Loucy (cell line): ENCODE measurements around the gene HIC2.
A peak's percentile ranks its signal among the peaks of the same experiment; 100 is the strongest.
"Not testable (repeated sequence)": the region's sequence is repeated elsewhere in the genome, so short reads cannot be mapped to it uniquely, and the experiment has no call there.

Experiments
- H2AFZ ChIP-seq: fragments of 200-600 bp; sonication (generic); 2 replicates; pipeline ENCODE4 v1.6.0; 2016; ENCODE audit warnings: antibody characterized with exemption, mild to moderate bottlenecking, low read length, moderate library complexity
- H3F3A ChIP-seq: fragments of 200-600 bp; 2 replicates; pipeline ENCODE4 v1.6.0; 2016; ENCODE audit warnings: antibody characterized with exemption, low read depth, mild to moderate bottlenecking
- H3K27me3 ChIP-seq: fragments of 200-600 bp; sonication (generic); 2 replicates; pipeline ENCODE4 v1.6.1; 2014; ENCODE audit warnings: low read length, mild to moderate bottlenecking; ENCODE audit not compliant: insufficient read depth, poor library complexity, severe bottlenecking
- H3K36me3 ChIP-seq: fragments of 200-600 bp; sonication (generic); 2 replicates; pipeline ENCODE4 v1.6.1; 2016; ENCODE audit warnings: low read length; ENCODE audit not compliant: insufficient read depth
- H3K4me1 ChIP-seq: fragments of 200-600 bp; sonication (generic); 2 replicates; pipeline ENCODE4 v1.5.1; 2014; ENCODE audit warnings: low read length, mild to moderate bottlenecking; ENCODE audit not compliant: insufficient read depth, poor library complexity, severe bottlenecking
- H3K4me2 ChIP-seq: fragments of 200-600 bp; sonication (generic); 2 replicates; pipeline ENCODE4 v1.6.0; 2014; ENCODE audit warnings: antibody characterized with exemption, low read length, low read depth, mild to moderate bottlenecking; ENCODE audit not compliant: poor library complexity, severe bottlenecking
- H3K4me3 ChIP-seq: fragments of 200-600 bp; sonication (generic); 2 replicates; pipeline ENCODE4 v1.5.1; 2014; ENCODE audit warnings: low read length, mild to moderate bottlenecking, mixed read lengths; ENCODE audit not compliant: poor library complexity, severe bottlenecking
- H3K79me2 ChIP-seq: fragments of 200-600 bp; sonication (generic); 2 replicates; pipeline ENCODE4 v1.6.1; 2014; ENCODE audit warnings: low read length; ENCODE audit not compliant: insufficient read depth
- H3K9ac ChIP-seq: fragments of 200-600 bp; sonication (generic); 2 replicates; pipeline ENCODE4 v1.6.0; 2014; ENCODE audit warnings: mild to moderate bottlenecking, low read depth, low read length, moderate library complexity; ENCODE audit not compliant: poor library complexity, severe bottlenecking
- H3K9me2 ChIP-seq: fragments of 200-600 bp; sonication (generic); replicated peaks from 2 replicates; pipeline ENCODE4 v1.6.1; 2016; ENCODE audit warnings: low read depth, low read length, mixed read lengths
- H3K9me3 ChIP-seq: fragments of 200-600 bp; sonication (generic); 2 replicates; pipeline ENCODE4 v1.6.1; 2014; ENCODE audit warnings: mild to moderate bottlenecking, antibody characterized with exemption, low read length, low read depth; ENCODE audit not compliant: insufficient read depth
- H4K20me1 ChIP-seq: fragments of 200-600 bp; sonication (generic); 2 replicates; pipeline ENCODE4 v1.6.0; 2014; ENCODE audit warnings: antibody characterized with exemption, low read length, mild to moderate bottlenecking; ENCODE audit not compliant: insufficient read depth, poor library complexity, severe bottlenecking
- CTCF ChIP-seq: fragments of 200-600 bp; sonication (generic); conservative IDR thresholded peaks from 2 replicates; pipeline ENCODE4 v1.5.1; 2014; ENCODE audit warnings: mild to moderate bottlenecking, antibody characterized with exemption, low read length
- EZH2phosphoT487 ChIP-seq: fragments of 200-600 bp; IDR thresholded peaks from 2 replicates; pipeline ENCODE4 v1.6.1; 2018; ENCODE audit warnings: antibody characterized with exemption, mild to moderate bottlenecking, moderate library complexity, borderline replicate concordance

The HIC2 gene

GRCh38 chr22:21450320-21450831 is 33.2 kb downstream of the HIC2 start:
- H3K36me3 ChIP-seq: peaks cover 36% of the 10 kb centered on the region; the same call in 1 of the 2 replicates
- H2AFZ ChIP-seq: no peak overlapping the region
- no peaks in the 10 kb centered on the region for H3K27me3 ChIP-seq
- no peaks in the 10 kb centered on the region for H3K79me2 ChIP-seq
- H3K9ac ChIP-seq: no peak overlapping the region
- H3K9me3 ChIP-seq: no peaks in the 10 kb centered on the region
- H3K4me2 ChIP-seq: no peak overlapping the region
- no peaks in the 10 kb centered on the region for H3F3A ChIP-seq
- no peaks in the 10 kb centered on the region for H3K4me1 ChIP-seq
- H3K4me3 ChIP-seq: no peak overlapping the region
- H3K9me2 ChIP-seq: no peaks in the 10 kb centered on the region
- TF ChIP-seq CTCF: peak; percentile 41
- TF ChIP-seq EZH2phosphoT487: no peak
- no peaks in the 10 kb centered on the region for H4K20me1 ChIP-seq

- TF ChIP-seq EZH2phosphoT487: no peak
- TF ChIP-seq CTCF: no peak
- H3K9ac ChIP-seq: no peak overlapping the region
- no peaks in the 10 kb centered on the region for H3K27me3 ChIP-seq
- H2AFZ ChIP-seq: no peak overlapping the region
- H4K20me1 ChIP-seq: no peaks in the 10 kb centered on the region
- no peak overlapping the region for H3K4me2 ChIP-seq
- H3K36me3 ChIP-seq: peaks cover 31% of the 10 kb centered on the region; the same call in 1 of the 2 replicates
- H3K4me3 ChIP-seq: no peak overlapping the region
- H3K79me2 ChIP-seq: no peaks in the 10 kb centered on the region
- no peaks in the 10 kb centered on the region for H3K9me3 ChIP-seq
- no peaks in the 10 kb centered on the region for H3K4me1 ChIP-seq
- H3K9me2 ChIP-seq: no peaks in the 10 kb centered on the region
- H3F3A ChIP-seq: no peaks in the 10 kb centered on the region
Measured at GRCh38 chr22:21450858-21451353, 33.7 kb downstream of the HIC2 start.

- Histone ChIP-seq H3K4me3 (no peak overlapping the region), H2AFZ (no peak overlapping the region), H3K4me2 (no peak overlapping the region), H3K9me2 (no peaks in the 10 kb centered on the region), H3K27me3 (no peaks in the 10 kb centered on the region), H3K9me3 (no peaks in the 10 kb centered on the region), H3K9ac (no peak overlapping the region), H3F3A (no peaks in the 10 kb centered on the region), H3K4me1 (no peaks in the 10 kb centered on the region), H3K36me3 (peaks cover 22% of the 10 kb centered on the region; the same call in 1 of the 2 replicates), H4K20me1 (no peaks in the 10 kb centered on the region), H3K79me2 (no peaks in the 10 kb centered on the region)
- TF ChIP-seq CTCF: no peak
- no peak for TF ChIP-seq EZH2phosphoT487
Measured at GRCh38 chr22:21451545-21452520, 34.7 kb downstream of the HIC2 start.

- H3K4me2 ChIP-seq, H2AFZ ChIP-seq, H3K9me3 ChIP-seq, H3K9me2 ChIP-seq, H4K20me1 ChIP-seq, H3K4me1 ChIP-seq, H3K27me3 ChIP-seq, H3F3A ChIP-seq, H3K9ac ChIP-seq, H3K4me3 ChIP-seq, H3K79me2 ChIP-seq: not testable (repeated sequence)
- H3K36me3 ChIP-seq: peaks cover 13% of the 10 kb centered on the region; the same call in 1 of the 2 replicates
Measured at GRCh38 chr22:21452666-21453065, 35.5 kb downstream of the HIC2 start.

- not testable (repeated sequence) for H3K9me2 ChIP-seq, H3K9me3 ChIP-seq, H3K4me1 ChIP-seq, H4K20me1 ChIP-seq, H2AFZ ChIP-seq, H3K4me3 ChIP-seq, H3F3A ChIP-seq, H3K4me2 ChIP-seq, H3K9ac ChIP-seq, H3K27me3 ChIP-seq, H3K79me2 ChIP-seq, H3K36me3 ChIP-seq
Measured at GRCh38 chr22:21454998-21455333, 37.8 kb downstream of the HIC2 start.
